Testis (tissue), 2 donors: ENCODE results near the gene DSE.

Source experiments
- POLR2A ChIP-seq: fragments of 450-650 bp; IDR thresholded peaks from one replicate; pipeline ENCODE4 v1.6.1; 2017; ENCODE audit warnings: antibody characterized with exemption, mild to moderate bottlenecking, moderate library complexity
- TF ChIP-seq, protein P1 (sequence below), 3 experiments: fragments of 450-650 bp in 2 of 3; fragments of 200-600 bp in 1 of 3; sonication (generic) in 1 of 3; IDR thresholded peaks; one replicate each; pipeline ENCODE4 v1.5.1; 2016 to 2019; ENCODE audit warnings: antibody characterized with exemption in 3 of 3, mild to moderate bottlenecking in 2 of 3, moderate library complexity in 1 of 3

DNA sequence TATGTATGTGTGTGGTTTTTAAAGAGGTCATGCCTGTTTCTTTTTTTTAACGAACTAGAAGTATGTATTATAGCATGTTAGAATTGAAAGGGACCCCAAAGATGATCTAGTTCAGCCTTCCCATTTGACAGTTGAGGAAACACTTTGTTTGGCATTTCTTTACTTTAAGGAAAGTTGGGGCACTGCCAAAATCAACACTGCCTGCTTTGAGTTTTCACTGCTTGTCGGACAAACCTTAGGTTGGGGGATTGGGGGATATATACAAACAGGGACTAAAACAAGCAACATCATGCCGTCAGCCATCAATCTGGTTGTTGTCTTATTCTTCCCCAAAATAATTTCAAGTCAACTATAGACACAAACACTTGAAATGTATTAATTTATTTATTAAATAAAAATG lies 76.3 kb downstream of the DSE start:
- TF ChIP-seq, protein P1, sequence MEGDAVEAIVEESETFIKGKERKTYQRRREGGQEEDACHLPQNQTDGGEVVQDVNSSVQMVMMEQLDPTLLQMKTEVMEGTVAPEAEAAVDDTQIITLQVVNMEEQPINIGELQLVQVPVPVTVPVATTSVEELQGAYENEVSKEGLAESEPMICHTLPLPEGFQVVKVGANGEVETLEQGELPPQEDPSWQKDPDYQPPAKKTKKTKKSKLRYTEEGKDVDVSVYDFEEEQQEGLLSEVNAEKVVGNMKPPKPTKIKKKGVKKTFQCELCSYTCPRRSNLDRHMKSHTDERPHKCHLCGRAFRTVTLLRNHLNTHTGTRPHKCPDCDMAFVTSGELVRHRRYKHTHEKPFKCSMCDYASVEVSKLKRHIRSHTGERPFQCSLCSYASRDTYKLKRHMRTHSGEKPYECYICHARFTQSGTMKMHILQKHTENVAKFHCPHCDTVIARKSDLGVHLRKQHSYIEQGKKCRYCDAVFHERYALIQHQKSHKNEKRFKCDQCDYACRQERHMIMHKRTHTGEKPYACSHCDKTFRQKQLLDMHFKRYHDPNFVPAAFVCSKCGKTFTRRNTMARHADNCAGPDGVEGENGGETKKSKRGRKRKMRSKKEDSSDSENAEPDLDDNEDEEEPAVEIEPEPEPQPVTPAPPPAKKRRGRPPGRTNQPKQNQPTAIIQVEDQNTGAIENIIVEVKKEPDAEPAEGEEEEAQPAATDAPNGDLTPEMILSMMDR (IDR thresholded peaks at IDR 0.05): no peak
- no peak for TF ChIP-seq POLR2A
